HepG2 (cell line): Measurements from ENCODE around the gene SCO1. TPM values are rescaled to one million over a fixed set of nuclear protein-coding genes. Genes with fewer than 3 reads are reported as not detected.

Source experiments
- ATAC-seq: fragments of 200-7000 bp; cut with Tn5 transposase; 3 replicates; pipeline ENCODE4 v1.9.1; 2020; ENCODE audit warnings: mild to moderate bottlenecking, moderate library complexity
- BruUV-seq: library from RNA; stranded (reverse); fragments of 400-500 nt; replicated peaks from 2 replicates; lab custom pipeline; 2021; lab: Mats Ljungman, UMichigan
- CTCF ChIA-PET: fragments of 300-600 bp; formaldehyde crosslinking; extraction: SDS; loops from one replicate; lab custom pipeline; 2021; ENCODE audit warnings: low total read pairs, inconsistent platforms, low intra/inter-chr PET ratio; lab: Yijun Ruan, JAX
- POLR2A ChIA-PET: fragments of 350-600 bp; sonication (Branson Sonifier 250); formaldehyde crosslinking; loops from one replicate; lab custom pipeline; 2020; ENCODE audit warnings: antibody characterized with exemption, inconsistent platforms; lab: Yijun Ruan, JAX
- DNase-seq: peaks from one replicate; pipeline ENCODE4 v3.0.0-alpha.2; 2015; ENCODE audit warnings: low spot score
- FAIRE-seq: peaks from 3 replicates; lab custom pipeline; 2011; peaks lifted over from hg19 to GRCh38; lab: Jason Lieb, UNC
- H2AFZ ChIP-seq: one replicate; pipeline ENCODE4 v1.6.1; 2011; ENCODE audit warnings: low read length, inconsistent platforms
- H3K27ac ChIP-seq: fragments of 300-600 bp; 3 replicates; pipeline ENCODE4 v1.8.0; 2011; ENCODE audit warnings: mixed run types, mild to moderate bottlenecking, mixed read lengths, low read length, inconsistent platforms; ENCODE audit not compliant: insufficient read depth; ENCODE audit errors: extremely low read length
- H3K27me3 ChIP-seq, 2 experiments: fragments of 200-600 bp in 1 of 2; 2 replicates in 1 of 2; 3 replicates in 1 of 2; pipeline versions ENCODE4 v1.6.0 to v1.8.0; 2011; ENCODE audit warnings: low read length in 2 of 2, mild to moderate bottlenecking in 2 of 2, moderate library complexity in 2 of 2, inconsistent platforms in 1 of 2; ENCODE audit not compliant: insufficient read depth in 2 of 2, control insufficient read depth in 1 of 2
- H3K36me3 ChIP-seq, 2 experiments: fragments of 200-600 bp in 1 of 2; replicated peaks in 1 of 2; 2 replicates in 1 of 2; 3 replicates in 1 of 2; pipeline versions ENCODE4 v1.5.1 to v1.8.0; 2011; ENCODE audit warnings: low read length in 2 of 2, inconsistent platforms in 1 of 2; ENCODE audit not compliant: insufficient read depth in 2 of 2, control insufficient read depth in 1 of 2
- H3K4me1 ChIP-seq: 2 replicates; pipeline ENCODE4 v1.5.1; 2012; ENCODE audit warnings: low read length, inconsistent platforms; ENCODE audit not compliant: insufficient read depth
- H3K4me2 ChIP-seq: 2 replicates; pipeline ENCODE4 v1.6.0; 2011; ENCODE audit warnings: low read depth, low read length, inconsistent platforms
- H3K4me3 ChIP-seq, 3 experiments: fragments of 200-600 bp in 1 of 3; sonication (generic), shearing (Covaris generic) in 1 of 3; replicated peaks in 1 of 3; 2 replicates each; pipeline ENCODE4 v1.5.1; 2011 to 2016; ENCODE audit warnings: low read length in 3 of 3, inconsistent platforms in 2 of 3, low read depth in 2 of 3, mild to moderate bottlenecking in 2 of 3, control low read depth in 1 of 3, mixed read lengths in 1 of 3; ENCODE audit not compliant: insufficient read depth in 1 of 3
- H3K79me2 ChIP-seq: one replicate; pipeline ENCODE4 v1.6.1; 2011; ENCODE audit warnings: low read length, inconsistent platforms; ENCODE audit not compliant: insufficient read depth
- H3K9ac ChIP-seq: 2 replicates; pipeline ENCODE4 v1.6.0; 2011; ENCODE audit warnings: mild to moderate bottlenecking, low read depth, low read length, inconsistent platforms; ENCODE audit not compliant: insufficient read depth
- H3K9me3 ChIP-seq: 2 replicates; pipeline ENCODE4 v1.5.1; 2012; ENCODE audit warnings: mild to moderate bottlenecking, low read length
- H4K20me1 ChIP-seq: 2 replicates; pipeline ENCODE4 v1.6.0; 2011; ENCODE audit warnings: inconsistent platforms, mild to moderate bottlenecking, low read length, moderate library complexity; ENCODE audit not compliant: insufficient read depth
- ATF2 ChIP-seq: sonication (generic); formaldehyde crosslinking; IDR thresholded peaks from 2 replicates; pipeline ENCODE4 v1.4.0; 2020; ENCODE audit warnings: missing genetic modification reagents
- ATF7-NPFF ChIP-seq: sonication (generic); formaldehyde crosslinking; IDR thresholded peaks from 2 replicates; pipeline ENCODE4 v1.8.1; 2023; ENCODE audit warnings: mild to moderate bottlenecking, low read depth, missing genetic modification reagents, moderate library complexity
- BRD4 ChIP-seq: sonication (generic); formaldehyde crosslinking; IDR thresholded peaks from 2 replicates; pipeline ENCODE4 v1.4.0; 2020; ENCODE audit warnings: missing genetic modification reagents
- CREBL2 ChIP-seq: sonication (generic); formaldehyde crosslinking; IDR thresholded peaks from 2 replicates; pipeline ENCODE4 v1.8.1; 2023; ENCODE audit warnings: missing genetic modification reagents, mild to moderate bottlenecking, borderline replicate concordance
- FOSL2 ChIP-seq: sonication (generic); formaldehyde crosslinking; IDR thresholded peaks from 2 replicates; pipeline ENCODE4 v1.4.0; 2020; ENCODE audit warnings: missing genetic modification reagents
- FOXJ3 ChIP-seq: sonication (generic); formaldehyde crosslinking; IDR thresholded peaks from 2 replicates; pipeline ENCODE4 v1.4.0; 2020; ENCODE audit warnings: missing genetic modification reagents, mild to moderate bottlenecking, borderline replicate concordance
- KDM4B ChIP-seq: sonication (generic); formaldehyde crosslinking; IDR thresholded peaks from 2 replicates; pipeline ENCODE4 v1.4.0; 2020; ENCODE audit warnings: missing genetic modification reagents
- MAFK ChIP-seq, 2 experiments: IDR thresholded peaks in 1 of 2; conservative IDR thresholded peaks in 1 of 2; 2 replicates each; pipeline ENCODE4 v1.6.1; 2011; ENCODE audit warnings: improper control_type of control experiment in 2 of 2, low read length in 2 of 2
- ZBTB34 ChIP-seq: sonication (generic); formaldehyde crosslinking; IDR thresholded peaks from 2 replicates; pipeline ENCODE4 v1.8.0; 2022; ENCODE audit warnings: mild to moderate bottlenecking, missing genetic modification reagents
- ZEB1 ChIP-seq: IDR thresholded peaks from 2 replicates; pipeline ENCODE4 v1.6.1; 2012; ENCODE audit warnings: mild to moderate bottlenecking, low read depth, inconsistent platforms; ENCODE audit not compliant: insufficient replicate concordance
- ZNF350 ChIP-seq: sonication (generic); formaldehyde crosslinking; IDR thresholded peaks from 2 replicates; pipeline ENCODE4 v1.4.0; 2020; ENCODE audit warnings: mild to moderate bottlenecking, low read depth, missing genetic modification reagents, borderline replicate concordance
- ZNF556 ChIP-seq: sonication (generic); formaldehyde crosslinking; IDR thresholded peaks from 2 replicates; pipeline ENCODE4 v1.4.0; 2020; ENCODE audit warnings: mild to moderate bottlenecking, missing genetic modification reagents, borderline replicate concordance
- ZNF780A ChIP-seq: sonication (generic); formaldehyde crosslinking; IDR thresholded peaks from 2 replicates; pipeline ENCODE4 v1.8.0; 2022; ENCODE audit warnings: mild to moderate bottlenecking, missing genetic modification reagents, moderate library complexity
- WGBS: methylation state at CpG from one replicate; pipeline ENCODE4 v1.1.6; 2017; ENCODE audit warnings: low lambda C conversion rate; 5-methylcytosine and 5-hydroxymethylcytosine counted together
- in situ Hi-C: cut with HindIII; loops from 2 replicates; pipeline ENCODE4 v1.10.0; 2017; ENCODE audit warnings: low pct_unique_long_range_greater_than_20kb; ENCODE audit not compliant: extremely low pct_ligation_motif_present
- intact Hi-C: fragments of 100-400 bp; cut with micrococcal nuclease; formaldehyde crosslinking; loops from one replicate; pipeline ENCODE4 v1.10.0; 2022; ENCODE audit not compliant: unreplicated experiment
- polyA plus RNA-seq, 8 experiments: library from polyadenylated mRNA; depleted of rRNA in 3 of 8; stranded (reverse) in 7 of 8; unstranded in 1 of 8; fragments of >200 nt; fragmentation: Illumina TruSeq in 4 of 8; extraction: Trizol in 4 of 8; gene quantifications; 2 replicates each; pipeline versions ENCODE4 v1.2.1 to v1.2.3, GENCODE V29; 2011 to 2016; ENCODE audit warnings: low read depth in 4 of 8, missing spikeins in 1 of 8, mixed read lengths in 1 of 8; ENCODE audit not compliant: insufficient read depth in 1 of 8
- total RNA-seq, 5 experiments: library from RNA; depleted of rRNA; stranded (reverse); fragments of >200 nt; fragmentation: Illumina TruSeq; extraction: Trizol; gene quantifications; 2 replicates each; pipeline ENCODE4 v1.2.3, GENCODE V29; 2016; ENCODE audit warnings: low read depth in 1 of 5

Gene SCO1
- total and polyA plus RNA-seq, 2 of the 13 experiments (the other 11 are each of a cell fraction or from before 2014, with no cell fraction given) = 11.4 to 50.3 TPM

- intact Hi-C loops (no loop called here), in situ Hi-C loops (no loop called here)
- CTCF ChIA-PET = no interaction called here
- POLR2A ChIA-PET = no interaction called here
- WGBS = 97% methylated on average over 7 of the region's 7 CpGs
- Histone ChIP-seq H3K27me3 (no peaks in the 10 kb centered on the region), H3K36me3 (peaks cover 14 to 68% of the 10 kb centered on the region in 2 experiments), H3K79me2 (no peaks in the 10 kb centered on the region), H3K9ac (no peak overlapping the region), H2AFZ (no peak overlapping the region), H4K20me1 (no peaks in the 10 kb centered on the region), H3K4me2 (no peak overlapping the region), H3K9me3 (no peaks in the 10 kb centered on the region), H3K4me3 (no peak overlapping the region), H3K27ac (no peak overlapping the region), H3K4me1 (no peaks in the 10 kb centered on the region)
- BruUV-seq = no TSS peak
- no peak for TF ChIP-seq MAFK (conservative IDR thresholded peaks at IDR 0.05 in 1 of 2, IDR thresholded peaks at IDR 0.05 in 1 of 2; ENCODE audit: low read length in 2 of 2)
- no peak for TF ChIP-seq ZEB1
- no peak for TF ChIP-seq FOSL2 (CRISPR knock-in tag)
- FAIRE-seq (no peak), ATAC-seq (no peak), DNase-seq (no peak)
Observed at GRCh38 chr17:10681866-10682446, 15.4 kb downstream of the SCO1 start.

- no TSS peak for BruUV-seq
- Histone ChIP-seq H3K27me3 (no peaks in the 10 kb centered on the region), H3K9ac (no peak overlapping the region), H3K27ac (no peak overlapping the region), H3K4me3 (no peak overlapping the region), H3K4me1 (no peaks in the 10 kb centered on the region), H3K36me3 (peaks cover 0 to 8% of the 10 kb centered on the region in 2 experiments; a peak in 1 of 5 replicates), H3K79me2 (no peaks in the 10 kb centered on the region)
- DNase-seq (no peak), FAIRE-seq (no peak)
- WGBS = 92% methylated on average over 4 of the region's 4 CpGs
- in situ Hi-C loops = no loop called here
- POLR2A ChIA-PET = no interaction called here
- TF ChIP-seq BRD4 (no peak), FOXJ3 (CRISPR knock-in tag) (no peak), ZNF350 (CRISPR knock-in tag) (no peak), ZBTB34 (CRISPR knock-in tag) (no peak), ZNF556 (CRISPR knock-in tag) (no peak), CREBL2 (CRISPR knock-in tag) (no peak), ATF7-NPFF (CRISPR knock-in tag) (no peak), KDM4B (no peak), ATF2 (CRISPR knock-in tag) (no peak), ZNF780A (CRISPR knock-in tag) (no peak)
- TF ChIP-seq, all 625 proteins: peak for 0
- CTCF ChIA-PET = no interaction called here
- Histone ChIP-seq H2AFZ (no peak overlapping the region), H4K20me1 (no peaks in the 10 kb centered on the region), H3K9me3 (no peaks in the 10 kb centered on the region), H3K4me2 (no peak overlapping the region)
- no peak for ATAC-seq
- intact Hi-C loops = no loop called here
Observed at GRCh38 chr17:10674704-10675103, 22.6 kb downstream of the SCO1 start.
